Progenitor cell of endocrine pancreas (in vitro differentiated cells): ENCODE measurements around the gene FAU. TPM values are rescaled to one million over a fixed set of nuclear protein-coding genes. Genes with fewer than 3 reads are reported as not detected.
"Not testable (repeated sequence)": the region's sequence is repeated elsewhere in the genome, so short reads cannot be mapped to it uniquely, and the experiment has no call there.

Experiments used
- DNase-seq: peaks from one replicate; pipeline ENCODE4 v3.0.0; 2021; ENCODE audit warnings: low spot score; ENCODE audit not compliant: unreplicated experiment
- H3K27ac Mint-ChIP-seq: 2 replicates; pipeline ENCODE4 v1.8.0; 2021; ENCODE audit warnings: mild to moderate bottlenecking, moderate library complexity, mixed read lengths
- H3K27me3 Mint-ChIP-seq: 2 replicates; pipeline ENCODE4 v1.8.0; 2021; ENCODE audit warnings: mixed read lengths
- H3K36me3 Mint-ChIP-seq: 2 replicates; pipeline ENCODE4 v1.8.0; 2022; ENCODE audit warnings: mixed read lengths; ENCODE audit not compliant: insufficient read depth
- H3K4me1 Mint-ChIP-seq: 2 replicates; pipeline ENCODE4 v1.8.0; 2021; ENCODE audit warnings: low read depth, mixed read lengths
- H3K4me3 Mint-ChIP-seq: 2 replicates; pipeline ENCODE4 v1.8.0; 2021; ENCODE audit warnings: low read depth, mild to moderate bottlenecking, moderate library complexity, mixed read lengths
- H3K9me3 Mint-ChIP-seq: 2 replicates; pipeline ENCODE4 v1.8.0; 2021; ENCODE audit warnings: low read depth, mixed read lengths
- total RNA-seq: library from RNA; stranded (reverse); gene quantifications from 2 replicates; pipeline ENCODE4 v1.2.1, GENCODE V29; 2021
- TF ChIP-seq, protein P1 (sequence below): fragments of 200-600 bp; sonication (generic); IDR thresholded peaks from one replicate; pipeline ENCODE4 v1.5.0; 2021; ENCODE audit warnings: antibody characterized with exemption, mild to moderate bottlenecking; ENCODE audit not compliant: unreplicated experiment

Gene FAU
- total RNA-seq, 1 donor from 2014 or later: 607 TPM

DNA sequence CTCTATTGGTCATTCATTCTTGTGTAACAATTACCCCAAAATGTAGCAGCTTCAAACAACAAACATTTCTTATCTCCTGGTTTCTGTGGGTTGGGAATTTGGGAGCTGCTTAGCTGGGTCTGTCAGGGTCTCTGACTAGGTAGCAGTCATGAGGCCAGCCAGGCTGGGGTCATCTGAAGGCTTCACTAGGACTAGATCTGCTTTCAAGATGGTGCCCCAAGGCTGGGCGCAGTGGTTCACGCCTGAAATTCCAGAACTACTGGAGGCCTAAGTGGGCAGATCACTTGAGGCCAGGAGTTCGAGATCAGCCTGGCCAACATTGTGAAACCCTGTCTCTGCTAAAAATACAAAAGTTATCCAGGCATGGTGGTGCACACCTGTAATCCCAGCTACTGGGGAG, 35.0 kb upstream of the FAU start:
- Mint-ChIP-seq H3K27me3 (peaks cover 10% of the 10 kb centered on the region), H3K9me3 (no peaks in the 10 kb centered on the region), H3K4me3 (no peak overlapping the region), H3K4me1 (peaks cover 3% of the 10 kb centered on the region), H3K27ac (no peak overlapping the region), H3K36me3 (no peaks in the 10 kb centered on the region)
- no peak for DNase-seq
- TF ChIP-seq, protein P1, sequence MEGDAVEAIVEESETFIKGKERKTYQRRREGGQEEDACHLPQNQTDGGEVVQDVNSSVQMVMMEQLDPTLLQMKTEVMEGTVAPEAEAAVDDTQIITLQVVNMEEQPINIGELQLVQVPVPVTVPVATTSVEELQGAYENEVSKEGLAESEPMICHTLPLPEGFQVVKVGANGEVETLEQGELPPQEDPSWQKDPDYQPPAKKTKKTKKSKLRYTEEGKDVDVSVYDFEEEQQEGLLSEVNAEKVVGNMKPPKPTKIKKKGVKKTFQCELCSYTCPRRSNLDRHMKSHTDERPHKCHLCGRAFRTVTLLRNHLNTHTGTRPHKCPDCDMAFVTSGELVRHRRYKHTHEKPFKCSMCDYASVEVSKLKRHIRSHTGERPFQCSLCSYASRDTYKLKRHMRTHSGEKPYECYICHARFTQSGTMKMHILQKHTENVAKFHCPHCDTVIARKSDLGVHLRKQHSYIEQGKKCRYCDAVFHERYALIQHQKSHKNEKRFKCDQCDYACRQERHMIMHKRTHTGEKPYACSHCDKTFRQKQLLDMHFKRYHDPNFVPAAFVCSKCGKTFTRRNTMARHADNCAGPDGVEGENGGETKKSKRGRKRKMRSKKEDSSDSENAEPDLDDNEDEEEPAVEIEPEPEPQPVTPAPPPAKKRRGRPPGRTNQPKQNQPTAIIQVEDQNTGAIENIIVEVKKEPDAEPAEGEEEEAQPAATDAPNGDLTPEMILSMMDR: no peak

DNA sequence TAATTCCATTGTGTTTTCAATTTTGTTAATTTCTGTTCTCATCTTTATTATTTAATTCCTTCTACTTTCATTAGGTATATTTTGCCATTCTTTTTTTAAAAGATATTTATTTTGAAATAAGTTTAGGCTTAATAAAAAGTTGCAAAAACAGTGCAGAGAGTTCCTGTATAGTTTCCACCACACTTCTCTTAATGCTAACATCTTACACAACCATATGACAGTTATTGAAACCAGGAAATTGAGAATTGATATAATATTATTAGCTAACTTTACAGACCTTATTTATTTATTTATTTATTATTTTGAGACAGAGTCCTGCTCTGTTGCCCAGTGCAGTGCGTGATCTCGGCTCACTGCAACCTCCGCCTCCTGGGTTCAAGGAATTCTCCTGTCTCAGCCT, 34.3 kb upstream of the FAU start:
- no peaks in the 10 kb centered on the region for H3K36me3 Mint-ChIP-seq

DNA sequence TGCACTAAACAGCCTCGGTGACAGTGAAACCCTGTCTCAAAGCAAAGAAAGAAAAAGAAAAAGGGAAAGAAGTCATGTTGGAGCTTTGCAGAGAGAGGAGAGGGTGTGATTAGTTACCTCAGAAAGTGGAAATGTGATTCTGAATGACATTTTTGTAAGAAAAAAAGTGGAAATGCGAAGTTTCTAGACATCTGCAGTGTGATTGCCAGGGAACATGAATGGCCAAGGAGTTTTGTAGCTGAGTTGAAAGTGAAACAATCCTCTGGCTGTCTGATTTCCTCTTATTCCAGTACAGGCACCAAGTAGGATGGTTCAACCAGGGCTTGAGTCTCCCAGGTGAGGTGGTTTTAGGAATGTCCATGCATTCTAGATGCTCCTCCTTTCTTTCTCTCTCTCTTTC, 30.2 kb upstream of the FAU start:
- Mint-ChIP-seq H3K4me3 (no peak overlapping the region), H3K4me1 (no peaks in the 10 kb centered on the region), H3K27ac (no peak overlapping the region)

More for the DNA sequence above, 34.3 kb upstream of the FAU start:
- H3K4me1 Mint-ChIP-seq: peaks cover 3% of the 10 kb centered on the region
- H3K27ac Mint-ChIP-seq: no peak overlapping the region
- H3K4me3 Mint-ChIP-seq: no peak overlapping the region
- TF ChIP-seq, protein P1: no peak
- peaks cover 17% of the 10 kb centered on the region for H3K27me3 Mint-ChIP-seq
- H3K9me3 Mint-ChIP-seq: no peaks in the 10 kb centered on the region
- no peak for DNase-seq

DNA sequence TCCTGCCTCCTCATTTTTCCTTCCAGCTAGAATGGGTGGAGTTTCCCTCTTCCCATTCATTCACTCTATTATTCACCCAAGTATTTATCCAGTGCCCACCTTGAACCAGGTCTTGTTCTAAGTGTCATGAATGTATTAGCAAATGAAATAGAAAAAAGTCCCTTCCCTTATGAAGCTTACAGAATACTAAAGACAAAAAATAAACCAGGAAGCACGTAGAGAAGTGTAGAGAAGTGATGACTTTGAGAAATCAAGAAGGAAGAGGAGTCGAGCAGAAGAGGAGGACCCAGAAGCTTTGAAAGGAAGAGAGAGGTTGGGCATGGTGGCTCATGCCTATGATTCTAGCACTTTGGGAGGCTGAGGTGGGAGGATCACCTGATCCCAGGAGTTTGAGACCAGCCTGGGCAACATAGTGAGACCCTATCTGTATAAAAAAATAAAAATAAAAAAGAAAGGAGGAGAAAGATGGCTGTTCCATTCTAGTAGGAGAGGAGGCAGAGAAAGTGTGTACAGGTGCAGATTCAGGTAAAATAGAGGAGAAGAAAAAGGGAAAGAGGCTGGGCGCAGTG, 29.5 kb upstream of the FAU start:
- no peaks in the 10 kb centered on the region for H3K9me3 Mint-ChIP-seq
- no peaks in the 10 kb centered on the region for H3K36me3 Mint-ChIP-seq
- no peak for DNase-seq
- TF ChIP-seq, protein P1: no peak
- H3K27ac Mint-ChIP-seq: no peak overlapping the region
- H3K4me3 Mint-ChIP-seq: no peak overlapping the region
- H3K4me1 Mint-ChIP-seq: no peaks in the 10 kb centered on the region
- peaks cover 24% of the 10 kb centered on the region for H3K27me3 Mint-ChIP-seq

More for the DNA sequence above, 30.2 kb upstream of the FAU start:
- Mint-ChIP-seq H3K9me3 (no peaks in the 10 kb centered on the region), H3K27me3 (peaks cover 24% of the 10 kb centered on the region), H3K36me3 (no peaks in the 10 kb centered on the region)
- no peak for DNase-seq
- TF ChIP-seq, protein P1: no peak

DNA sequence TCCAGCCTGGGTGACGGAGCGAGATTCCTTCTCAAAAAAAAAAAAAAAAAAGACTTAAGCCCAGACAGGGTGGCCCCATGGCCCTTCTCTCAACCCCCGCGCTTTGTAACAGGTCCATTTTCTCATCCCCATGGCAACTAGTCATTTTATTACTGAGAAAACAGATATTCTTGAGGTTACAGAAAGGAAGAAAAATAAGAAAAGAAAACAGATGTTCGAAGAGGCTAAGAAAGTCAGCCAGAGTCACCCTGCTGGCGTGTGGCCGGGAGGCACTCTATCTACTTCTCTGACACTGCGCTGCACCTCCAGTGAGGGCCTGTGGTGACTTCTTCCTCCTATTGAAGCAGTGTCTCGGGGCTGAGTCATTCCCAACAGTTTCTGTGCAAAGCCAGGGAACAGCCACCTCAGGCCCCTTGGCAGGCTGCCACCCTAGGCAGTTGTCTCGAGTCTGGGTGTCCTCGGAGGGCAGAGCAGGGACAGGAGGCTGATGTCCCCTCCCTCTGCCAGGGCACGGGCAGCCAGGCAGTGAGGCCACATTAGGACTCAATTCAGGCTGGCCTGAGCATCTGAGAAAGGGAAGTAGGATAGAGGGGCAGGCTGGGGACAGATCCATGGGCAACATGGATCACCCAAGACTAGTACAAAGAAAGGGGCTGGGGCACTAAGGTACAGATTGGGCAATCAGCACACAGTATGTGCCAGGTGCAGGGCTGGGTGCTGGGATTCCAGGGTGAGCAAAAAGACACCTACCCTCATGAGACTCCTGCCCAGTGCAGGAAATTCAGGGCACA, 28.8 kb upstream of the FAU start:
- Mint-ChIP-seq H3K36me3 (no peaks in the 10 kb centered on the region), H3K27me3 (peaks cover 24% of the 10 kb centered on the region), H3K9me3 (no peaks in the 10 kb centered on the region), H3K4me1 (no peaks in the 10 kb centered on the region), H3K27ac (no peak overlapping the region), H3K4me3 (no peak overlapping the region)
- DNase-seq: no peak
- TF ChIP-seq, protein P1: no peak

DNA sequence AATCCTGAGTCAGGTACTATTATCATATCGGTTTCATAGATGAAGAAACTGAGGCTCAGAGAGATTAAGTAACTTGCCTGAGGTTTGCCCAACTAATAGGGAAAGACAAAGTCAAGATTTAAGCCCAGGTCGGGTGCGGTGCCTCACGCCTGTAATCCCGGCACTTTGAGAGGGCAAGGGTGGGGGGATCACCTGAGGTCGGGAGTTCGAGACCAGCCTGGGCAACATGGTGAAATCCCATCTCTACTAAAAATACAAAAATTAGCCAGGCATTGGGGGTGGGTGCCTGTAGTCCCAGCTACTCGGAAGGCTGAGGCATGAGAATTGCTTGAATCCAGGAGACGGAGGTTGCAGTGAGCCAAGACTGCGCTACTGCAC, 28.2 kb upstream of the FAU start:
- H3K4me3 Mint-ChIP-seq, H3K27ac Mint-ChIP-seq: not testable (repeated sequence)

More for the DNA sequence above, 28.2 kb upstream of the FAU start:
- H3K36me3 Mint-ChIP-seq, H3K9me3 Mint-ChIP-seq, H3K4me1 Mint-ChIP-seq, DNase-seq: not testable (repeated sequence)
- H3K27me3 Mint-ChIP-seq: peaks cover 24% of the 10 kb centered on the region
